Ishikawa (cell line): ENCODE measurements around the gene WWOX.

ENCODE experiments used
- CEBPB ChIP-seq: IDR thresholded peaks from 2 replicates; pipeline ENCODE4 v1.6.1; 2012
- CREB1 ChIP-seq: IDR thresholded peaks from 2 replicates; pipeline ENCODE4 v1.6.1; 2012; ENCODE audit warnings: low read depth
- EGR1 ChIP-seq: IDR thresholded peaks from 2 replicates; pipeline ENCODE4 v1.6.1; 2012
- EP300 ChIP-seq: IDR thresholded peaks from 2 replicates; pipeline ENCODE4 v1.6.1; 2012; ENCODE audit warnings: borderline replicate concordance
- FOXM1 ChIP-seq: IDR thresholded peaks from 2 replicates; pipeline ENCODE4 v1.6.1; 2012; ENCODE audit warnings: low read depth, borderline replicate concordance
- MAX ChIP-seq: IDR thresholded peaks from 2 replicates; pipeline ENCODE4 v1.6.1; 2012
- NFIC ChIP-seq: IDR thresholded peaks from 2 replicates; pipeline ENCODE4 v1.6.1; 2012
- RAD21 ChIP-seq: IDR thresholded peaks from 2 replicates; pipeline ENCODE4 v1.6.1; 2012; ENCODE audit warnings: low read depth
- REST ChIP-seq: IDR thresholded peaks from 2 replicates; pipeline ENCODE4 v1.6.1; 2012; ENCODE audit warnings: low read depth, mild to moderate bottlenecking
- TAF1 ChIP-seq: IDR thresholded peaks from 2 replicates; pipeline ENCODE4 v1.6.1; 2012; ENCODE audit warnings: low read depth, mild to moderate bottlenecking
- TCF12 ChIP-seq: IDR thresholded peaks from 2 replicates; pipeline ENCODE4 v1.6.1; 2012; ENCODE audit warnings: low read depth
- TEAD4 ChIP-seq: IDR thresholded peaks from 2 replicates; pipeline ENCODE4 v1.6.1; 2012
- USF1 ChIP-seq: IDR thresholded peaks from 2 replicates; pipeline ENCODE4 v1.6.1; 2012
- YY1 ChIP-seq: IDR thresholded peaks from 2 replicates; pipeline ENCODE4 v1.6.1; 2012; ENCODE audit warnings: low read depth
- ZBTB7A ChIP-seq: IDR thresholded peaks from 2 replicates; pipeline ENCODE4 v1.6.1; 2012; ENCODE audit warnings: low read depth

WWOX gene

GRCh38 chr16:78727536-78727935 is 628.1 kb downstream of the WWOX start:
- TF ChIP-seq ZBTB7A (no peak), TAF1 (no peak), CREB1 (no peak), MAX (no peak), USF1 (no peak), YY1 (no peak), CEBPB (no peak), EGR1 (no peak), FOXM1 (no peak), REST (no peak), NFIC (no peak), RAD21 (no peak), EP300 (no peak), TCF12 (no peak)

- TF ChIP-seq TAF1, result no peak
- no peak for TF ChIP-seq CREB1
- TF ChIP-seq REST, result no peak
- TF ChIP-seq TEAD4, result no peak
- TF ChIP-seq ZBTB7A, result no peak
- no peak for TF ChIP-seq EGR1
- no peak for TF ChIP-seq TCF12
- TF ChIP-seq CEBPB, result no peak
- TF ChIP-seq RAD21, result no peak
- no peak for TF ChIP-seq NFIC
- TF ChIP-seq FOXM1, result no peak
- no peak for TF ChIP-seq EP300
- no peak for TF ChIP-seq USF1
- TF ChIP-seq YY1, result no peak
- TF ChIP-seq MAX, result no peak
Measured at GRCh38 chr16:78729687-78730086, 630.2 kb downstream of the WWOX start.

- TF ChIP-seq EP300, result no peak
- no peak for TF ChIP-seq TCF12
- no peak for TF ChIP-seq TEAD4
- no peak for TF ChIP-seq USF1
- TF ChIP-seq RAD21, result no peak
- no peak for TF ChIP-seq MAX
- no peak for TF ChIP-seq ZBTB7A
- TF ChIP-seq FOXM1, result no peak
- no peak for TF ChIP-seq YY1
Measured at GRCh38 chr16:78731785-78732184, 632.3 kb downstream of the WWOX start.

GRCh38 chr16:78732696-78733095 is 633.2 kb downstream of the WWOX start:
- TF ChIP-seq NFIC, result no peak
- no peak for TF ChIP-seq EGR1
- TF ChIP-seq TEAD4, result no peak
- TF ChIP-seq USF1, result no peak
- TF ChIP-seq CEBPB, result no peak
- no peak for TF ChIP-seq ZBTB7A
- TF ChIP-seq RAD21, result no peak
- no peak for TF ChIP-seq TAF1
- no peak for TF ChIP-seq YY1
- TF ChIP-seq TCF12, result no peak
- TF ChIP-seq CREB1, result no peak
- TF ChIP-seq REST, result no peak
- no peak for TF ChIP-seq FOXM1
- TF ChIP-seq MAX, result no peak
- no peak for TF ChIP-seq EP300
